Subcutaneous adipose tissue (tissue), 4 donors: ENCODE data around the gene SZT2. TPM values are rescaled to one million over a fixed set of nuclear protein-coding genes. Genes with fewer than 3 reads are reported as not detected.

Source experiments
- CTCF ChIP-seq: fragments of 450-650 bp; IDR thresholded peaks from one replicate; pipeline ENCODE4 v1.5.1; 2016; ENCODE audit warnings: low read depth, mild to moderate bottlenecking, control low read depth, antibody characterized with exemption, moderate library complexity
- total RNA-seq, 4 donors: library from RNA; depleted of rRNA; stranded (reverse); fragments of >200 nt; gene quantifications; one replicate each; pipeline ENCODE4 v1.1.0, GENCODE V29; 2016

SZT2 gene
- total RNA-seq, 4 donors from 2014 or later, result 27.1 to 62.7 (median 31.3) TPM

- no peak for TF ChIP-seq CTCF
These were observed 60.7 kb downstream of the SZT2 start for GRCh38 chr1:43450251-43450941.

GRCh38 chr1:43451157-43451591, 61.5 kb downstream of the SZT2 start:
- no peak for TF ChIP-seq CTCF

- TF ChIP-seq CTCF, result no peak
These were observed 62.2 kb downstream of the SZT2 start for GRCh38 chr1:43451701-43452532.

GRCh38 chr1:43452789-43453441, 63.2 kb downstream of the SZT2 start:
- TF ChIP-seq CTCF, result no peak

GRCh38 chr1:43453442-43454269, 64.0 kb downstream of the SZT2 start, which contains the start of gene HYI:
TSS of gene HYI (minus strand) at chr1:43453931. CDS start at chr1:43453793, 138 bp downstream.
- TF ChIP-seq CTCF, result no peak

- TF ChIP-seq CTCF, result no peak
These were observed 64.7 kb downstream of the SZT2 start for GRCh38 chr1:43454270-43455011.
